GM20000 (cell line): ENCODE data around the gene PHF13.
"Not testable (repeated sequence)": the region's sequence is repeated elsewhere in the genome, so short reads cannot be mapped to it uniquely, and the experiment has no call there.

ENCODE experiments used
- DNase-seq: peaks from one replicate; pipeline ENCODE4 v3.0.0; 2012; ENCODE audit warnings: low spot score
- TF ChIP-seq, protein P1 (sequence below): IDR thresholded peaks from 2 replicates; pipeline ENCODE4 v1.5.1; 2012; ENCODE audit warnings: mild to moderate bottlenecking, control low read depth; ENCODE audit errors: extremely low read depth, missing control alignments

PHF13 gene

GRCh38 chr1:6593810-6594209 lies 19.7 kb upstream of the PHF13 start:
- TF ChIP-seq, protein P1, sequence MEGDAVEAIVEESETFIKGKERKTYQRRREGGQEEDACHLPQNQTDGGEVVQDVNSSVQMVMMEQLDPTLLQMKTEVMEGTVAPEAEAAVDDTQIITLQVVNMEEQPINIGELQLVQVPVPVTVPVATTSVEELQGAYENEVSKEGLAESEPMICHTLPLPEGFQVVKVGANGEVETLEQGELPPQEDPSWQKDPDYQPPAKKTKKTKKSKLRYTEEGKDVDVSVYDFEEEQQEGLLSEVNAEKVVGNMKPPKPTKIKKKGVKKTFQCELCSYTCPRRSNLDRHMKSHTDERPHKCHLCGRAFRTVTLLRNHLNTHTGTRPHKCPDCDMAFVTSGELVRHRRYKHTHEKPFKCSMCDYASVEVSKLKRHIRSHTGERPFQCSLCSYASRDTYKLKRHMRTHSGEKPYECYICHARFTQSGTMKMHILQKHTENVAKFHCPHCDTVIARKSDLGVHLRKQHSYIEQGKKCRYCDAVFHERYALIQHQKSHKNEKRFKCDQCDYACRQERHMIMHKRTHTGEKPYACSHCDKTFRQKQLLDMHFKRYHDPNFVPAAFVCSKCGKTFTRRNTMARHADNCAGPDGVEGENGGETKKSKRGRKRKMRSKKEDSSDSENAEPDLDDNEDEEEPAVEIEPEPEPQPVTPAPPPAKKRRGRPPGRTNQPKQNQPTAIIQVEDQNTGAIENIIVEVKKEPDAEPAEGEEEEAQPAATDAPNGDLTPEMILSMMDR = no peak

DNA sequence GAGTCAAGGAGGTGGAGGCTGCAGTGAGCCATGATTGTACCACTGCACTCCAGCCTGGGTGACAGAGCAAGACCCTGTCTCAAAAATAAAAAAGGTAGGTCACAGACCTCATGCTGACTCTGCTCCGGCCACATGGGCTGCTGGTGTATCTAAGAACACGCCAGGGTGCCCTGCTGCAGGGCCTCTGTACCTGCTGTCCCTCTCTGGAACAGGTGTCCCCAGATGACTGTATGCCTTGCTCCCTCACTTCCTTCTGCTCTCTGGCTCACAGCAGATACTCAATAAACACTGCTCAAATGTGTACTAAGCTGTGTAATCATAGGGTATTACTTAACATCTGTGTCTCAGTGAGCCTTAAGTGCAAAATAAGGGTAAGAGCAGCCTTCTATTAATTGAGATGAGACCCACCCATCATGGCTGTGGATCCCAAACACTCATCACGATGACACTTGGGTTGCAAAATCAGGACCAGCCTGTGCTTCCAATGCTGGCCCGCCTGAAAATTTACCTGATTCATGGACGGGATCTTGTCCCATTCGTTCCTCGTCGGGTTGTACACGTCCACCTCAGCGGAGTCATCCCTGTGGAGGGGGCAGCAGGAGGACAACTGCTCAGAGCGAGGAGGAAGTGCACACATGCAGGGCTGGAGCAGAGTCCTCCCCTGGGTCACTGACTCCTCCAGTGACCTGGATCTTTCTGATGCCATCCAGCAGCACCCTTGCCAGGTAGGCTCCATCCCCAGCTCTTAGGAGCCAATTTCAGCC lies 18.4 kb upstream of the PHF13 start:
- DNase-seq = no peak
- TF ChIP-seq, protein P1 = no peak

More at GRCh38 chr1:6593810-6594209, 19.7 kb upstream of the PHF13 start:
- no peak for DNase-seq

DNA sequence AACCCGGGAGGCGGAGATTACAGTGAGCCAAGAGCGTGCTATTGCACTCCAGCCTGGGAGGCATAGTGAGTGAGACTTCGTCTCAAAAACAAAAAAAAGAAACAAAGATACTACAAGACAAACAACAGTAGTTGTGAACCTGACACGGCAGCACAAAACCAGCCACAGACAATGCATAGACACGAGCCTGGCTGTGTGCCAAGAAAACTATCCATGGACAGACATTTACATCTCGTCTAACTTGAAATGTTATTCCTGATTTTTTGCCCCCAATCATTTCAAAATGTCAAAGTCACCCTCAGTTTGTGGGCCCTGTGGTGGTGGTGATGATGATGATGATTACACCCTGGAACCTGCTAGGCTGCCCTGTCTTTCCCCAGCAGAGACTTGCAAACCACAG lies 17.2 kb upstream of the PHF13 start:
- TF ChIP-seq, protein P1 = no peak
- DNase-seq = no peak

DNA sequence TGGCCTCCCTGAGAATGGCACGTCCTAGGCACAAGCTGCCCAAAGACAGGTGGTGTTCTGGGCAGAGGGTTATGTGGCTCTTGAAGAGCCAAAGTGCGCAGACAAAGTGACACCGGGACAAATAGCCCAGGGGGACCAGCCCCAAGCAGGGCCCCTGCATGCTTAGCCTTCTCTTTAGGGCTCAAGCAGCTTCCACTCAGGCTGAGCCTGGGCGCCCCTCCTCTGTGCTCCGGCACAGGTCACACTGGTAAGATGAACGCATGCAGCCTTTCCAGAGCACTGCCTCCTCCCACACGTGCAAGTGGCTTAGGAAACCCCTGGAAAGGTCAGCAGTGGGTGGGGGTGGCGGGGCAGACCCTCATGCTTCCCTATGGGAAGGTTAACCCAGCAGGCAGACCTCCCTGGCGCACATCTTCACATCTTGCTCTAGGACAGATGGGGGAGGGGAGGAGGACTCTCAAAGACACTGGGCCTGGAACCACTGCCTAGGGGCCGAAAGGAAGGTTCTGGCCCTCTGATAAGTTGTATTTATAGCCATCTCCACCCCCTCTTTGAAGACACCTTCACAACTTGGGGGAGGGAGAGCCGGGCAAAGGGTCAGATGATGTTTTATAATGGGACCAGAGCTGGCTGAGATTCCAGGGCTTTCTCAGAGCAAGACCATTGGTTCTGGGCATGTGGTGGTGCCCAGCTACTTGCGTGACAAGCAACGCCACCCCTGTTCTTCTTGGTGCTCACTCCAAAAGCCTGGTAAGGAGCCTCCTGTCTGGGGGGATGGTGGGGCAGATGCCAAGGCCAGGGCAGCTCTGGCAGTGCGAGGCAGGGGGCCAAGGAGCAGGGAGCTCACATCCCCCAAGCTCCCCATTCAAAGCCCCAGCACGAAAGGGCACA lies 16.4 kb upstream of the PHF13 start:
- TF ChIP-seq, protein P1 = no peak
- no peak for DNase-seq

- DNase-seq = no peak
- TF ChIP-seq, protein P1 = no peak
Observed at GRCh38 chr1:6597777-6598131, 15.8 kb upstream of the PHF13 start.

- TF ChIP-seq, protein P1 = no peak
- no peak for DNase-seq
Observed at GRCh38 chr1:6599141-6599975, 14.2 kb upstream of the PHF13 start.

DNA sequence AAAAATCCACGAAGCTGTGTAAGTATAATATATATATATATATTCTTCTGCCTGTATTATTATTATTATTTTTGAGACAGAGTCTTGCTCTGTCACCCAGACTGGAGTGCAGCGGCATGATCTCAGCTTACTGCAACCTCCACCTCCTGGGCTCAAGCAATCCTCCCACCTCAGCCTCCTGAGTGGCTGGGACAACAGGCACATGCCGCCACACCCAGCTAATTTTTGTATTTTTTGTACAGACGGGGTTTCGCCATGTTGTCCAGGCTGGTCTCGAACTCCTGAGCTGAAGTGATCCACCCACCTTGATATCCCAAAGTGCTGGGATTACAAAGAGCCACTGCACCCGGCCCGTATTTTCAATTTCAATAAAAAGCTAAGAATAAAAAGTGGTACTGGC lies 13.5 kb upstream of the PHF13 start:
- DNase-seq = not testable (repeated sequence)
